ENCODE measurements around the gene COL9A1. TPM values are rescaled to one million over a fixed set of nuclear protein-coding genes. Genes with fewer than 3 reads are reported as not detected.
"Not testable (repeated sequence)": the region's sequence is repeated elsewhere in the genome, so short reads cannot be mapped to it uniquely, and the experiment has no call there.

COL9A1 gene
- total and polyA plus RNA-seq, 7 donors: 0.03 to 0.10 TPM; not detected in 5

- no peaks in the 10 kb centered on the region for H3K9me3 ChIP-seq
- DNase-seq (no peak), ATAC-seq (no peak)
- WGBS, 3 donors: 37 to 44% (median 44%) methylated on average over 2 of the region's 2 CpGs
- H3K27me3 ChIP-seq (ENCODE audit: insufficient read depth in 3 of 3, low read length in 2 of 3): no peaks in the 10 kb centered on the region
- no peaks in the 10 kb centered on the region for H3K36me3 ChIP-seq (ENCODE audit: insufficient read depth in 1 of 2, low read depth in 1 of 2)
- H3K4me1 ChIP-seq: no peaks in the 10 kb centered on the region
- intact Hi-C loops (cut with DNase I): loop anchor here in 1 of 2 donors (1.0 kb wide), 1 partner anchor 60 kb away; no protein-coding TSS in a partner anchor
- H3K4me3 ChIP-seq: no peak overlapping the region
- TF ChIP-seq CTCF (IDR thresholded peaks at IDR 0.05): no peak
- no peak overlapping the region for H3K27ac ChIP-seq
These were observed 6.4 kb upstream of the COL9A1 start for GRCh38 chr6:70309243-70309642.

GRCh38 chr6:70308142-70308541 is 5.3 kb upstream of the COL9A1 start:
- H3K36me3 ChIP-seq (ENCODE audit: insufficient read depth in 1 of 2, low read depth in 1 of 2); H3K27me3 ChIP-seq (ENCODE audit: insufficient read depth in 3 of 3, low read length in 2 of 3); intact Hi-C loops (cut with DNase I); H3K27ac ChIP-seq; DNase-seq; H3K4me1 ChIP-seq; H3K4me3 ChIP-seq; H3K9me3 ChIP-seq; ATAC-seq: not testable (repeated sequence)
- TF ChIP-seq CTCF (IDR thresholded peaks at IDR 0.05): peak; percentile 28

GRCh38 chr6:70307008-70307407 is 4.1 kb upstream of the COL9A1 start:
- no peaks in the 10 kb centered on the region for H3K36me3 ChIP-seq (ENCODE audit: insufficient read depth in 1 of 2, low read depth in 1 of 2)
- DNase-seq: no peak
- H3K4me1 ChIP-seq: no peaks in the 10 kb centered on the region
- no peak for TF ChIP-seq CTCF (IDR thresholded peaks at IDR 0.05)
- H3K4me3 ChIP-seq: no peak overlapping the region
- intact Hi-C loops (cut with DNase I): no loop called here
- no peaks in the 10 kb centered on the region for H3K27me3 ChIP-seq (ENCODE audit: insufficient read depth in 3 of 3, low read length in 2 of 3)
- WGBS, 3 donors: 64 to 73% (median 67%) methylated on average over 3 of the region's 3 CpGs
- no peak for ATAC-seq
- no peak overlapping the region for H3K27ac ChIP-seq
- no peaks in the 10 kb centered on the region for H3K9me3 ChIP-seq

- WGBS, 3 donors: 39 to 67% (median 59%) methylated on average over 1 of the region's 1 CpG
- H3K27ac ChIP-seq: no peak overlapping the region
- TF ChIP-seq CTCF (IDR thresholded peaks at IDR 0.05): no peak
- intact Hi-C loops (cut with DNase I): no loop called here
- H3K4me3 ChIP-seq: no peak overlapping the region
- H3K4me1 ChIP-seq: no peaks in the 10 kb centered on the region
- ATAC-seq (no peak), DNase-seq (no peak)
- H3K27me3 ChIP-seq (ENCODE audit: insufficient read depth in 3 of 3, low read length in 2 of 3): no peaks in the 10 kb centered on the region
- H3K9me3 ChIP-seq: no peaks in the 10 kb centered on the region
- H3K36me3 ChIP-seq (ENCODE audit: insufficient read depth in 1 of 2, low read depth in 1 of 2): no peaks in the 10 kb centered on the region
These were observed 1.7 kb upstream of the COL9A1 start for GRCh38 chr6:70304616-70305015.

- H3K4me1 ChIP-seq: no peaks in the 10 kb centered on the region
- intact Hi-C loops (cut with DNase I): no loop called here
These were observed 3.4 kb downstream of the COL9A1 start for GRCh38 chr6:70299456-70299855.

More at GRCh38 chr6:70299456-70299855, 3.4 kb downstream of the COL9A1 start:
- H3K27ac ChIP-seq: no peak overlapping the region
- 12 to 26% (median 19%) methylated on average over 2 of the region's 2 CpGs for WGBS, 3 donors
- ATAC-seq: no peak
- TF ChIP-seq CTCF (IDR thresholded peaks at IDR 0.05): no peak
- H3K27me3 ChIP-seq (ENCODE audit: insufficient read depth in 3 of 3, low read length in 2 of 3): no peaks in the 10 kb centered on the region
- H3K4me3 ChIP-seq: no peak overlapping the region
- H3K36me3 ChIP-seq (ENCODE audit: insufficient read depth in 1 of 2, low read depth in 1 of 2): no peaks in the 10 kb centered on the region
- no peak for DNase-seq
- H3K9me3 ChIP-seq: no peaks in the 10 kb centered on the region
